GM18858 (cell line): ENCODE data around the gene GNAQ.

Experiments used
- ATAC-seq: cut with Tn5 transposase; IDR thresholded peaks from one replicate; pipeline ENCODE4 v1.9.1; 2021; ENCODE audit not compliant: unreplicated experiment

Gene GNAQ

GRCh38 chr9:78004478-78005229, 27.0 kb downstream of the GNAQ start:
- no peak for ATAC-seq

- ATAC-seq: no peak
These were observed 27.9 kb downstream of the GNAQ start for GRCh38 chr9:78003730-78004129.

- no peak for ATAC-seq
These were observed 29.5 kb downstream of the GNAQ start for GRCh38 chr9:78001946-78002731.

GRCh38 chr9:78000221-78000620, 31.4 kb downstream of the GNAQ start:
- no peak for ATAC-seq

- no peak for ATAC-seq
These were observed 32.4 kb downstream of the GNAQ start for GRCh38 chr9:77999231-77999631.

- no peak for ATAC-seq
These were observed 33.9 kb downstream of the GNAQ start for GRCh38 chr9:77997611-77998284.

GRCh38 chr9:77996696-77997095, 34.9 kb downstream of the GNAQ start:
- ATAC-seq: no peak

GRCh38 chr9:77991191-77991590, 40.4 kb downstream of the GNAQ start:
- no peak for ATAC-seq

- ATAC-seq: no peak
These were observed 41.7 kb downstream of the GNAQ start for GRCh38 chr9:77989909-77990308.

- ATAC-seq: no peak
These were observed 42.2 kb downstream of the GNAQ start for GRCh38 chr9:77989458-77989857.

- ATAC-seq: no peak
These were observed 43.0 kb downstream of the GNAQ start for GRCh38 chr9:77988630-77989029.

- ATAC-seq: no peak
These were observed 43.6 kb downstream of the GNAQ start for GRCh38 chr9:77987880-77988525.

GRCh38 chr9:77987081-77987656, 44.4 kb downstream of the GNAQ start:
- no peak for ATAC-seq

GRCh38 chr9:77985996-77986395, 45.6 kb downstream of the GNAQ start:
- no peak for ATAC-seq

- no peak for ATAC-seq
These were observed 48.3 kb downstream of the GNAQ start for GRCh38 chr9:77983320-77983662.

- ATAC-seq: no peak
These were observed 48.9 kb downstream of the GNAQ start for GRCh38 chr9:77982581-77983319.

GRCh38 chr9:77981907-77982306, 49.7 kb downstream of the GNAQ start:
- no peak for ATAC-seq

- peak; percentile 70 for ATAC-seq
These were observed 50.3 kb downstream of the GNAQ start for GRCh38 chr9:77981332-77981731.

- no peak for ATAC-seq
These were observed 51.0 kb downstream of the GNAQ start for GRCh38 chr9:77980622-77981021.

- ATAC-seq: no peak
These were observed 53.4 kb downstream of the GNAQ start for GRCh38 chr9:77978086-77978781.
